Germinal center (tissue), 1 donor: ENCODE data around the gene PODN.

Experiments
- DNase-seq: peaks from one replicate; pipeline ENCODE4 v3.0.0; 2012; ENCODE audit warnings: mixed read lengths, low spot score

The PODN gene

DNA sequence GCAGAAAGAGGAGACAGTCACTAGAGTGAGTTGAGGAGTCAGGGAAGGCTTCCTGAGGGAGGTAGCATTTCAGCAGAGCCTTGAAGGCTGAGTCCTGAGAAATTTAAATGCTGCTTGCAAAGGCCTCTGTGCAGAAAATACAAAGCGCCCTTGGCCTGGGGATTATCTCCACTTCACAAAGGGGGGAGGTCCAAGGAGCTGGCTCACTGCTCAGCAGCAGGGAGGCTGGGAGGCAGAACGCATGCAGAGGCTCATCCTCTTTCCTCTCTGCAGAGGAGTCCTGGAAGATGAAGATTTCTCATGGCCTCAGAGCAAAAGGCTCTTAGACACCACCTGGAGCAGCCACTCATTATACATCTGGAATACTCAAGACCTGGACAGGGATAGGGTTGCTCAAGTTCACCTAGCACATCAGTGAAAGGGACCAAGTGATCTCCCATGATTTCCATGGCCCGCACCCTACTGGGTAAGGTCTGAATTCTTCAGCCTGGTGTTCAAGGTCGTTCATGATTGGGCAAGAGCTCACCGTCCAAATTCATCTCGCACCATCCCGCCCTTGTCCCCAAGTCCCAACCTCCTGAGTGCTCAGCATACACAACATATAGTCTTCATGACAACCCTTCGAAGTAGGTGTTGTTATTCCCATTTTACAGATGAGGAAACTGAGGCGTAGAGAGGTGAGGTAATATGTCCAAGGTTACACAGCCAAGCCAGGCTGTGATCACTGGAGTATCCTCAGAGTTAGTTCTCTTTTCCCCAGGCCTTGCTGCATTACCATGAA is 71.4 kb downstream of the PODN start:
- DNase-seq: no peak

DNA sequence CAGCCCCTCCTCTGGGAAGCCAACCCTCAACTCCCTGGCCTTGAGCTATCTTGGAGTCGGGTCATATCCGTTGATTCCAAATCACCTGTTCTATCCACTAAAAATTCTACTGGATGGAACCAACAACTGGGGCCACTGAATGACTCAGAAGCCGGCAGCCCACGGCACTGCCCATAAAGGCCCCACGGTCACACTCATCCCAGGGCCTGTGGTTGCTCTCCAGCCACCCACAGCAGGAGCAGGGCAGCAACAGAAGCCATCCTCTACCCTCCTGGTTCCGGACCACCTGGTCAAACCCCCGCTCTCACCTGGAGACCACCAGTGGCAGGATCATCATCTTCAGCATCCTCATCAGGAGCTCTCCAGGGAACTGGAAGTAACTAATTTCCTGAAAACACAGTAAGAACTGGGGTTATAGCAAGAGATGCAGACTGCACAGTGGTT is 72.1 kb downstream of the PODN start:
- no peak for DNase-seq
